ENCODE results near the gene LPXN. TPM values are rescaled to one million over a fixed set of nuclear protein-coding genes. Genes with fewer than 3 reads are reported as not detected.
A peak's percentile ranks its signal among the peaks of the same experiment; 100 is the strongest.

Gene LPXN
- total RNA-seq, 1 donor from 2014 or later, result 6.5 TPM

DNA sequence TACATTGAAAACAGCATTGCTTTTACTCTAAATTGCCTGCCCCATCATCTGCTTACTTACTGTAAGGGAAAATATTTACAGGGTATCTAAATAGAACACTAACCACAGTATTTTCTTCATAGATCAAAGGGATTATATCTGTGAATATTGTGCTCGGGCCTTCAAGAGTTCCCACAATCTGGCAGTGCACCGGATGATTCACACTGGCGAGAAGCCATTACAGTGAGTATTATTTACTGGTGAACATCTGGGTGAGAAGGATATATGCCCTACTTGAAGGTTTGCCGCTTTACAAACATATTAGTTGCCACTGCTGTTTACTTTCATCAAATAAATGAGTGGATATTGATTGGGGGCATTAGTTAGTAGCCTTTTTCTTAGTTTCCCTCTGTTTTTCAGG, 40.9 kb upstream of the LPXN start:
- peak overlapping the region; percentile 80 for H3K27ac Mint-ChIP-seq
- no peak overlapping the region for H3K4me3 Mint-ChIP-seq (ENCODE audit: low read depth)
- no peaks in the 10 kb centered on the region for H3K9me3 Mint-ChIP-seq (ENCODE audit: low read depth)
- peaks cover 43% of the 10 kb centered on the region for H3K36me3 Mint-ChIP-seq (ENCODE audit: insufficient read depth)
- H3K4me1 Mint-ChIP-seq (ENCODE audit: low read depth), result peaks cover 18% of the 10 kb centered on the region
- DNase-seq (ENCODE audit: low spot score, unreplicated experiment), result no peak
- H3K27me3 Mint-ChIP-seq, result no peaks in the 10 kb centered on the region
- TF ChIP-seq, protein P1, sequence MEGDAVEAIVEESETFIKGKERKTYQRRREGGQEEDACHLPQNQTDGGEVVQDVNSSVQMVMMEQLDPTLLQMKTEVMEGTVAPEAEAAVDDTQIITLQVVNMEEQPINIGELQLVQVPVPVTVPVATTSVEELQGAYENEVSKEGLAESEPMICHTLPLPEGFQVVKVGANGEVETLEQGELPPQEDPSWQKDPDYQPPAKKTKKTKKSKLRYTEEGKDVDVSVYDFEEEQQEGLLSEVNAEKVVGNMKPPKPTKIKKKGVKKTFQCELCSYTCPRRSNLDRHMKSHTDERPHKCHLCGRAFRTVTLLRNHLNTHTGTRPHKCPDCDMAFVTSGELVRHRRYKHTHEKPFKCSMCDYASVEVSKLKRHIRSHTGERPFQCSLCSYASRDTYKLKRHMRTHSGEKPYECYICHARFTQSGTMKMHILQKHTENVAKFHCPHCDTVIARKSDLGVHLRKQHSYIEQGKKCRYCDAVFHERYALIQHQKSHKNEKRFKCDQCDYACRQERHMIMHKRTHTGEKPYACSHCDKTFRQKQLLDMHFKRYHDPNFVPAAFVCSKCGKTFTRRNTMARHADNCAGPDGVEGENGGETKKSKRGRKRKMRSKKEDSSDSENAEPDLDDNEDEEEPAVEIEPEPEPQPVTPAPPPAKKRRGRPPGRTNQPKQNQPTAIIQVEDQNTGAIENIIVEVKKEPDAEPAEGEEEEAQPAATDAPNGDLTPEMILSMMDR (IDR thresholded peaks at IDR 0.05; ENCODE audit: unreplicated experiment), result no peak

DNA sequence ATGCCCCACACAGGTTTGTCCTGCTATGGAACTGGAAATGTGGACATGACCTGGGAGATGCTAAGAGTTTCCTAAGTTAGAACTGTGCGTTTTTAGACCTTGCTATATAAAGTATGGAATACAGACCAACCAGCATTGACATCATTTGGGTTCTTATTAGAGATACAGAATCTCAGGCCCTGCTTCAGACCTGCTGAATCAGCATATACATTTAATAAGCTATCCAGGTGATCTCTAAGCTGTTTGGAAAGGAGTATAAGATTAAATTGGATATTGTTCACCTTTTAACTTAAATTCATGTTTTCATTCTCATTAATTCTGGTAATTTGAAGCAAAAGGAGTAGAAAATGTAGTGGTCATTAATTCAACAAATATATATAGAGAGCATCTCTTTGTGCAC, 39.9 kb upstream of the LPXN start:
- Mint-ChIP-seq H3K4me1 (ENCODE audit: low read depth) (peaks cover 18% of the 10 kb centered on the region), H3K4me3 (ENCODE audit: low read depth) (no peak overlapping the region), H3K27me3 (no peaks in the 10 kb centered on the region), H3K36me3 (ENCODE audit: insufficient read depth) (peaks cover 50% of the 10 kb centered on the region), H3K27ac (no peak overlapping the region), H3K9me3 (ENCODE audit: low read depth) (no peaks in the 10 kb centered on the region)
- DNase-seq (ENCODE audit: low spot score, unreplicated experiment), result no peak
- TF ChIP-seq, protein P1 (IDR thresholded peaks at IDR 0.05; ENCODE audit: unreplicated experiment), result no peak

DNA sequence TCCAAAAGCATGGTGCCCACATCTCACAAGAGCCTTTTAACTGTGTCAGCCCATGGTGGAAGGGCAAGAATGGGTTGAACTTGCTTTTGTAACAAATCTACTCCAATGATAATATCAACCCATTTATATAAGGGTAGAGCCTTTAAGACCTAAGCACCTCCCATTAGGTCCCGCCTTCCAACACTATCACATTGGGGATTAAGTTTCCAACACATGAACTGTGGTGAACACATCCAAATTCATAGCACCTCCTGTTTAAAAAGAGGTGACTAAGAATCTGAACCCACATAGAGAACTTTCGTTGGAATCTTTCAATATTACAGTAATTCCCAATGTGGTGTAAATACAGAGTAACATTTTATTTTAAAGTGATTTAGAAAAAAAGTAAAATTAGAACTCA, 37.6 kb upstream of the LPXN start:
- DNase-seq (ENCODE audit: low spot score, unreplicated experiment), result no peak
- no peak overlapping the region for H3K27ac Mint-ChIP-seq
- H3K9me3 Mint-ChIP-seq (ENCODE audit: low read depth), result no peaks in the 10 kb centered on the region
- TF ChIP-seq, protein P1 (IDR thresholded peaks at IDR 0.05; ENCODE audit: unreplicated experiment), result no peak
- H3K36me3 Mint-ChIP-seq (ENCODE audit: insufficient read depth), result peaks cover 43% of the 10 kb centered on the region
- no peak overlapping the region for H3K4me3 Mint-ChIP-seq (ENCODE audit: low read depth)
- peaks cover 18% of the 10 kb centered on the region for H3K4me1 Mint-ChIP-seq (ENCODE audit: low read depth)
- H3K27me3 Mint-ChIP-seq, result no peaks in the 10 kb centered on the region

DNA sequence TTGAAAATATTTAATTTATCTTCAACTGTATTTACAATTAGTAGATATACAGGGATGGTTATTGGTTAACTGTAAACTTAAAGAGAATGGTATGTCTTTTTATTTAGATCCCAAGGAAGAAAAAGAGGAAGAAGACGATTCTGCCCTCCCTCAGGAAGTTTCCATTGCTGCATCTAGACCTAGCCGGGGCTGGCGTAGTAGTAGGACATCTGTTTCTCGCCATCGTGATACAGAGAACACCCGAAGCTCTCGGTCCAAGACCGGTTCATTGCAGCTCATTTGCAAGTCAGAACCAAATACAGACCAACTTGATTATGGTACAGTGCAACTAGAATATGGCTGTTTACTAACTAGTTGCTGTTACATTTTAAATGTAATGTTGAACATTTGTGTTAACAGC, 34.1 kb upstream of the LPXN start:
- peaks cover 10% of the 10 kb centered on the region for H3K4me1 Mint-ChIP-seq (ENCODE audit: low read depth)
- peaks cover 26% of the 10 kb centered on the region for H3K36me3 Mint-ChIP-seq (ENCODE audit: insufficient read depth)
- DNase-seq (ENCODE audit: low spot score, unreplicated experiment), result no peak
- no peak overlapping the region for H3K27ac Mint-ChIP-seq
- no peaks in the 10 kb centered on the region for H3K9me3 Mint-ChIP-seq (ENCODE audit: low read depth)
- TF ChIP-seq, protein P1 (IDR thresholded peaks at IDR 0.05; ENCODE audit: unreplicated experiment), result no peak
- H3K4me3 Mint-ChIP-seq (ENCODE audit: low read depth), result no peak overlapping the region
- H3K27me3 Mint-ChIP-seq, result no peaks in the 10 kb centered on the region

DNA sequence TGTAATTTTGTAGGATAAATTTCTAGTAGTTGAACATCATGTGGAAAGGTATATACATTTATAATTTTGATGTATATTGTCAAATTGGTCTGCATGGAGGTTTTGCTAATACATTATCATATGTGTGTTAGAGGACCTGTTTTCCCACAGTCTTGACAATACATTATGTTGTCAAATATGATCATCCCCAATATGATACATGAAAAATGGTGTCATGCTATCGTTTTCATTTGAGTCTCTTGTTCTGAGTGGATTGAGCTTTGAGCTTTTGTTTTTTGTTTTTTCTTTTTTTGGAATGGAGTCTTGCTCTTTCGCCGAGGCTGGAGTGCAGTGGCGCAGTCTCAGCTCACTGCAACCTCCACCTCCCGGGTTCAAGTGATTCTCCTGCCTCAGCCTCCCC, 32.7 kb upstream of the LPXN start:
- Mint-ChIP-seq H3K27me3 (no peaks in the 10 kb centered on the region), H3K36me3 (ENCODE audit: insufficient read depth) (peaks cover 19% of the 10 kb centered on the region), H3K4me3 (ENCODE audit: low read depth) (no peak overlapping the region), H3K27ac (no peak overlapping the region), H3K4me1 (ENCODE audit: low read depth) (peaks cover 10% of the 10 kb centered on the region), H3K9me3 (ENCODE audit: low read depth) (no peaks in the 10 kb centered on the region)
- TF ChIP-seq, protein P1 (IDR thresholded peaks at IDR 0.05; ENCODE audit: unreplicated experiment), result no peak
- DNase-seq (ENCODE audit: low spot score, unreplicated experiment), result no peak

All from progenitor cell of endocrine pancreas (in vitro differentiated cells).